GM19035 (cell line): ENCODE data around the gene ASB15.

Source experiments
- ATAC-seq: cut with Tn5 transposase; IDR thresholded peaks from one replicate; pipeline ENCODE4 v1.9.1; 2021; ENCODE audit not compliant: unreplicated experiment

ASB15 gene

DNA sequence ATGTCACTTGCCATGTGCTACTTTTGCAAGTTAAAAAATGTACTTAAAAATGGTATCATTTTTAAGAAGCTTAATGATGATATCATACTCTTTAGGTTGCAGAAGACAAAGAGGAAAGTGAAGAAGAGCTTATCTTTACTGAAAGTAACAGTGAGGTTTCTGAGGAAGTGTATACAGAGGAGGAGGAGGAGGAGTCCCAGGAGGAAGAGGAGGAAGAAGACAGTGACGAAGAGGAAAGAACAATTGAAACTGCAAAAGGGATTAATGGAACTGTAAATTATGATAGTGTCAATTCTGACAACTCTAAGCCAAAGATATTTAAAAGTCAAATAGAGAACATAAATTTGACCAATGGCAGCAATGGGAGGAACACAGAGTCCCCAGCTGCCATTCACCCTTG, 60.1 kb downstream of the ASB15 start:
- no peak for ATAC-seq

DNA sequence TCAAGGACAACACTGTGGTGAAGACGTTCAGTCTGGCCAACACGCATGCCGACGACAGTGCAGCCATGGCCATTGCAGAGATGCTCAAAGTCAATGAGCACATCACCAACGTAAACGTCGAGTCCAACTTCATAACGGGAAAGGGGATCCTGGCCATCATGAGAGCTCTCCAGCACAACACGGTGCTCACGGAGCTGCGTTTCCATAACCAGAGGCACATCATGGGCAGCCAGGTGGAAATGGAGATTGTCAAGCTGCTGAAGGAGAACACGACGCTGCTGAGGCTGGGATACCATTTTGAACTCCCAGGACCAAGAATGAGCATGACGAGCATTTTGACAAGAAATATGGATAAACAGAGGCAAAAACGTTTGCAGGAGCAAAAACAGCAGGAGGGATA, 60.7 kb downstream of the ASB15 start:
- ATAC-seq = no peak

DNA sequence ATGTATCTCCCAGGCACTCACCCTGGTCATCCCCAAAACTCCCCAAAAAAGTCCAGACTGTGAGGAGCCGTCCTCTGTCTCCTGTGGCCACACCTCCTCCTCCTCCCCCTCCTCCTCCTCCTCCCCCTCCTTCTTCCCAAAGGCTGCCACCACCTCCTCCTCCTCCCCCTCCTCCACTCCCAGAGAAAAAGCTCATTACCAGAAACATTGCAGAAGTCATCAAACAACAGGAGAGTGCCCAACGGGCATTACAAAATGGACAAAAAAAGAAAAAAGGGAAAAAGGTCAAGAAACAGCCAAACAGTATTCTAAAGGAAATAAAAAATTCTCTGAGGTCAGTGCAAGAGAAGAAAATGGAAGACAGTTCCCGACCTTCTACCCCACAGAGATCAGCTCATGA, 61.1 kb downstream of the ASB15 start:
- ATAC-seq = no peak

DNA sequence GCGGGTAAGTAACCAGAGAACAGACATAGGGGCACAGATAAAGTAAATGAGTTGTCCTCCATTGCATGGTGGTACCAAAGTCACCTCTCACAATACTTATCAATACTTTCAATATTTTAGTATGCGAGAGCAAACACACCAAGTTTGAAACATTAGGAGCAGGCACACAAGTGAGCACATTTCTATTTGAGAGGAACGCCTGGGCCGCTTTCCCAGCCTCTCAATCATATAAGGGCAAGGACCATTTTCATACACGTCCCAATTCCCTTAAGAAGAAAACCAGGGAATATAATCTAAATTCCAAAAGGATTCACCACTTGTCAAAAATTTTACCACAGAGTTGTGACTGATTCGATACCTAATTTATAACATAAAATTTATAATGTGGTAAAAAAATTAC, 61.6 kb downstream of the ASB15 start:
- no peak for ATAC-seq

DNA sequence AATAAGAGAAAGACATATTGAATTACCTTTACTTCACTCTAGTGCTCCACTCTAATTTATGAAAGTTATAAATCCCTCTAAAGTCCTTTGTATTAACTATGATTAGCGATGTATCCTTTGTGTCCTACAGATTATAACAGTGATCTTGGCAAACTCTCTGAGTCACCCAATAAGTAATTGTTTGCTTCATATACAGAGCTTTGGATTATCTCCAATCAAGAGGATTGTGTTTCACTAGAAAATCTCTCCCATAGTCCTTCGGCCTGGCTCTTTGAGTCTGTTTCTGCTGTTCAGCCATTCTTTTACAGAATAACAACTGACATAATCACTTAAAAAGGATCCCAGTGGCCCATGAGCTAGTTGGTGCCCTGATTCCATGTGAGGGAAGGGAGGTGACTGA, 63.5 kb downstream of the ASB15 start:
- no peak for ATAC-seq

DNA sequence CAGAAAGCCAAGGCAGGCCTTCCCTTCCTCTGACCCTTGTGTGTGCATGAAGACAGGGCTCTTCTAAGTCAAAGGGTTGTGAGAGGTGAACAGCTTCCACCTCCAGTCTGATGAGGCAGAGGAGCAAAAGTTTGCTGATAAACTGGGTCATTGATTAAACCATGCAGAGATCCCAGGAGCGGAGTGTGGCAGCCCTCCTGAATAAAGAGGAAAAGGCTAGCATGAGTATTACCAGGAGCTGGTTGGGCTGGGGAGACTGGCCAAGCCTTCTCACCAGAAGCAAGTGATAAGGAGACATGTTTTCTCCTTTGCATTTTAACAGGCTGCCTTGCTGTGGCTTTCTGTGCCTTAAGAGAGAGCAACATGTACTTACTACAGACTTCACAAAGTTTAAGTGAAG, 64.3 kb downstream of the ASB15 start:
- ATAC-seq = no peak

DNA sequence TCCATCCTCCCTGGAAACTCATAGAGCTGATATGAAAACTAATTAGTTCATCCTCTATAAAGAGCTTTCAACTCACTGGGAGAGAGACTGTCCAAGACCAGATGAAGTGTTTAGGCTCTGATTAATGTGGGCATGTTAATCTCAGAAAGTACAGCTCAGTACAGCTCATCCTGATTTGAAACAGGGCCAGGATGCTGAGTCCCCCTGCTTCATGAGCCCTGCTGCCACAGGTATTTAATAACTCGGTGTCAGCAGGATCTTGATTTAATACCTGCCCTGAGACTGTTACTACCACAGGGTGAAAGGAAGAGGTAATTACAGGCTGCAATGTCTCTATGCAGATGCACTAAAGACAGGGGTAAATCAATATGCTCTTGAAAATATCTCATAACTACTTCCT, 64.9 kb downstream of the ASB15 start:
- no peak for ATAC-seq

DNA sequence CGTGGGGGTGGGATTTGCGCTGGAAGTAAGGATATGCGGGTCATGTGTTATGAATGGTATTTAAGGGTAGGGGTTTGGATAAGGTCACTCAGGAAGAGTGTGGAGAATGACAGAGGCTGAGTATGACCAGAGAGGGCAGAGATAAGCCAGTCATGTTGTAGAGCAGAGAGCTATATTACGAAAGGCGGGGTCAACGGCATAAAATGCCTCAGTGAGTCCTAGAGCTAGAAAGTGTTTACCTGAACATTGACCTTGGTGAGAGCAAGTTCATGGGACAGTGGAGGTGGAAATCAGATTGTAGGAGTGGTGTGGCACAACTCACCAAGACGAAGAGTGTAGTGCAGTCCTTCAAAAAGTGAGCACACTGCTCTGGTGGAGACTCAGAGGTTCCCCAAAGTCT, 67.9 kb downstream of the ASB15 start:
- ATAC-seq = no peak

DNA sequence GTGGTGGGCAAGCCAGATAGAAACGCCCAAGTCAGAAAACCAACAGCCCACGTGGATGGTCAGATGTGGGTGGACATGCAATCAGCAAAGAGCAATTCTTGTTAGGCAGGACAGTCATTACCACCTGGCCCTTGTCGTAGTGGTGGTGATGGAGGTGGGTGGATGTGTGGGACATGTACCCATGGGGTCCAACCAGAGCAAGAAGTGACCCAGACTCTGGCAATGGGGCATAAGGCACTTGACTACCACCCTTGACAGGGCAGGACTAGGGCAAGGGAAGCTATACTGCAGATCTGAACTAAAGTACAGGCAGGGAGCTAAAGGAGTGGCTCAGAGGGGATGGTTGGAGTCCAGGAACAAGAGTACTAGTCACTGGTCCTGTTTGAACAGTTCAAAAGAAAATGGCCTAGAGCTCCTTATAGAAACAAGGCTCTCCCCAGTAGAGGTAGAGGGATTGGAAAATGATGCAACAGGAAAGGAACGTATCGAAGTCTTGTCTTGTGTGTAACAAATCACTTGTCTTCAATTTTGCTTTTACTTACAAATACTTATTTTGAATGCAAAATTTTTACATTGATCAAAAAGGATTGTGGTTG, 71.6 kb downstream of the ASB15 start:
- ATAC-seq = no peak

DNA sequence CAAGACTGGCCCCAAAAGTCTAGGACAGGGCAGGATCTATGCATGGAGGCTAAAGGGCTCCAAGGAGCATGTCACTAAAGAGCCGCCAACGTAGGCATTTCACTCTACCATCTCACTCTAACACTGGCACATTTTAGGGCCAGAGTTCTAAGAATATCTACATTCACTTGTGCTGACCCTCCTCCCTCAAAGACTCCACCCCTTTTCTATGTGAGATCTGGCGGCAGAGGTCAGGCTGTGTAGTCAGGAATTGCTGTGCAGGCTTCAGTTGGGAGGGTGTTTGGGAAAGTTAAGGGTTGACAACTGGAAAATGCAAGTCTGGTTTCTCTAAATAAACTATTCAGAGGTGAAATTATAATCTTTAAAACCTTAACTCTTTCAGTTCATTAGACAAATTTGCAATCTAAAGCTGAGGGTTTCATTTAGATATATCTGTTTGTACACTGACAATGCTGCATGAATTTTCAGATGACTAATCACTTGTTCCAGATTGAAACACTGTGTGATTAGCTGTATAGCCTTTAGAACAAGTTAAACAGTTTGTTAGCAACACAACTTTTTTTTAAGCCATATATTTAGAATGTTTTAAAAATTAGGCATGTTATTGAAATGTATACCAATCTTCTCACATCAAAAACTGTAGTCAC, 72.3 kb downstream of the ASB15 start:
- no peak for ATAC-seq

DNA sequence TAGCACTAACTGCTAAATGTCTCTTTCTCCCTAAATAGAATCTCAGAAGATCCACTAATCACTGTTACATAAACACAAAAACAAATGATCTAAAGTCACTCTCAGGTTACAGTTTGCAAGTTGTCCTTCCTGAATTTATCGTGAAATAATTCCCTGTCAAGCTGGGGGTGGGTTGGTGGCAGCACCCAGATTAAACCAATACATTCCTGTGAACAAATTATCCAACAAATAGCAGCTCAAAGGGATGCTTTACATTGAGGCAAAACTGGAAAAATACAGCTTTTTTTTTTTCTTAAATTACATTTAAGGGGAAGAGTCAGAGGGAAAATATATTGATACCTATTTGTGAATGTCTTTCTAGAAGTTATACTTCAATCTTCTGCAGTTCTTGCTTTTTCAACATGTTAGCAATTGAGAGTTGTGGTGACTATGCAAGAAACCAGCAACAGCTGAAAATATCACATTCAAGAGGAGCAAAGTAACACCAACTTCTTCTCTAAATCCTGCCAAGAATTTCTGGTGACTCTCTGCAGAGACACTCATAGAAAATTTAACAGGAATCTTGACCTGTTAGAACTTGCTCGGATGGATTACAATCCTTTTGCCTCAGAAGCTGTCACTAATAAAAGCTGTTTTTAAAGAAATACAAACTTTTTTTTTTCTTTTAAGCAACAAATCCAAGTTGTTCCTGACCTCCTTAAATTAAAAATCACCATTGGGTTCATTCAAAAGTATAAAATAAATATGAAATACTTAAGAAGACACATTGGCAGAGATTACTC, 73.0 kb downstream of the ASB15 start:
- ATAC-seq = no peak

DNA sequence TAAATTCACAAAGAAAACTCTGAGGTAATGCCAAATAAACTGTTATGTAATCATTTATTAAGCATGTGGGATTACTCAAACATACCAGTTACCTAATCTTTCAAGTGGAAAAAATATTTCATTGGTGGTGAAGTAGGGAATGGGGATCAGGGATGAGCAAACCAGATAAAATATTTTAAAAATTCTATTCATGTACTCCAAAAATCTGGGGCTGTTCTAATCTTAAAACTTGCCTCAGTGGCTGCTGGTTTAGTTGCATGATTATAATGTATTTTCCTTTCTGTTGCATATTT, 73.5 kb downstream of the ASB15 start:
- no peak for ATAC-seq

DNA sequence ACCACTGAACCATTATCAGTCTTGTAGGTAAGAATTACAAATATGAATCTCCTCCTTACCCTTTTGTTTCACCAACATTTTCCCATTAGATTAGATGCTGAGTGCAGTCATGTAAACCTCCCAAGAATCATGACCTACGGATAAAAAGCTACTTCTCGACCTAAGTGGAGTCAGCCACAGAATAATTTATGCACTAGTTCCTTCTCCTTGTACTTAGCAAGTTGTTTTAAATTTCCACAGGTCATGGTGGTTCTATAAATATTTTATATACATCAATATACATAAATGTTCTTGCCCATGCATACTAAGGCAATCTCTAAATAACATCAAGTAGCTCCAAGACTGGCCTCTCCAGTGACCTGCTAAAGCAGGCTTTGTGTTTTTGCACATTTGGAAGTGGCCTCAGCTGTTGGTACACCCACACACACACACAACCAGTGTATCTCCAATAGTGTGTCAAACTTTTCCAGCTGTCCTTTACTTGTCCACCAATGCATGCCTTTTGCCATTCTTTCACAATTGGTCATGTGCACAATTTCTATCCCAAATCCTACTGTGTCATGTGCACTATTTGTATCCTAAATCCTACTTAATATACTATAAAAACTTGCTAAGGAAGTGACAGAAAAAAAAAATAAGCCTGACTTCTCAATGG, 75.6 kb downstream of the ASB15 start:
- ATAC-seq = no peak

DNA sequence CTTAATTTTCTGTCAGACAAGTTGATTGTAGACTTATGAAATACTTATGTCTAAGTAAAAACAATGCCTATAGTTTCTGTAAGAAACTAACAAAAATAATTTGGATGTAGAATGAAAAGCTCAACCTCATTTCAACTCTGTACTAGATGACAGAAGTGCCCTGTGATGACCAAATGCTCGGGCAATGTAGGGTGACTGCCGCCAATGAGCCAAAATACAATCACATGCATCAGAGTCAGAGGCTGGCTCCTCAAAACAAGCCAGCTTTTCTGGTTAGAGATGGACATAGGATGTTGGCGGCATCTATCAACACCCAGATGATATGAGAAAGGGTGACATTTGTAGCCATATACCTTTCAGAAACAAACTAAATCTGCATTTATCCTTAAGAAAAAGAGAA, 78.0 kb downstream of the ASB15 start:
- no peak for ATAC-seq

DNA sequence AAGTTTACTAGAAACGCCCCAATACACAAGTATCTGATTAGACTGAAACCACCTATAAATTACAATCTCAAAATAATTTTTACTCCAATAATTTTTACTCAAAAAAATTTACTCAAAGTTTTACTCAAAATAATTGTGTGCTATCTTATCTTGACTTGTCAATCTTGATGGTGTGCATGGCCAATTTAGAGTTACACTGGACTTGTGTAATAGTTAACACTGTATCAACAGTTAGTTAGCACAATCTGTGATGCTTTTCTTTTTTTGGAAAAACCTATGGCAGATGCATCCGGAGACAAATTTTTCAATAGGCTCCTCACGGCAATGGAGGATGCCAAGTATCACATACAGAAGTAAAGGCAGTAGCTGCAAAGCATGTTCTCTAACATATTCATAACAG, 79.0 kb downstream of the ASB15 start:
- ATAC-seq = no peak

DNA sequence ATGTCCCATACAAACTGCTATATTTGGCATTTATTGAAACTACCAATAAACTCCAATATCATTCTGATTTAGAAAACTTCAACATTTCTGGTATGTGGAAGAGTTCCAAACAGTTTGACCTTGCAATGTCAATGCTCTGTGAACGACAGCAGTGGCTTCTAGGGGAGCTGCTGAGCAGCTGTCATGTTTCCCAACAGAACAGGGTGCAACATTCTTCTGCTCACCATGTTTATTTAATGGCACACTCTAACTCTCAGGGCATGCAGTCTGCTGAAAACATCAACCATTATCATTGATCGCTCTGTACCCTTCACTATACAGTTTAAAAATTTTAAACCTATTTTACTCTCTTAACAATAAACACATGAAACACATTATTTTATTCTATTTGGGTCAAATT, 79.9 kb downstream of the ASB15 start:
- no peak for ATAC-seq

DNA sequence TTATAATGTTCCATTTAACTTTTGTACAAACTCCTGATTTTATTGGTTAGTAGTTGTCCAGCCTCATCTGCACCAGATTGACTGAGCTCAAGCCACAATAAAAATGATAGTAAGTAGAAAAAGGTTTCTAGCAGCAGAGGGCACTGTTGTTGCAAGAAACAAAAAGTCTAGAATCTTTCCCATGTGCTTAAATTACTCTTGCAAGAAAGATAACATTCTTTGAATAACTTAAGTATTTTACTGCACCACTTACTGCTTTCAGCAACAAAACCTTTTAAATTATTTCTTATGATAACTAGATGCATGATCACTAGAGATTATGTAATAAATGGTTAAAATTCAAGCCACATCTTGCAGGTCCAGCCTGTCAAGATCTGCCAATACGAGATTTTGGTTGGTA, 81.1 kb downstream of the ASB15 start:
- ATAC-seq = peak; percentile 69

DNA sequence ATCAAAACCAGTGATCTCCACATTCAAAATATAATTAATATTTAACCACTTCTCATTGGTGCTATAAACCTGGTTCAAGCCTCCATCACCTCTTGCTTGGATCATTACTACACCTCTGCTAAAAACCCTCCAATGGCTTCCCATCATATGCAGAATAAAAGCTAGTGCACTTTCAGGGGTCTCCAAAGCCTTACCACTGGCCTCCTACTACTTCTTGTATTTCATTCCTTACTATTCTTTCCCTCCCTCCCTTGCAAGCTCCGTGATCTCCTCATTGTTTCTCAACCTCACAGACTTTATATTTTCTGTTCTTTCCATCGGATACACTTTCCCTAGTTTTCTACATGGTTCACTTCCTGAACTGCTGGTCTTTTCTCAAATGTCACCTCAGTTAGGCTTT, 85.5 kb downstream of the ASB15 start:
- no peak for ATAC-seq

DNA sequence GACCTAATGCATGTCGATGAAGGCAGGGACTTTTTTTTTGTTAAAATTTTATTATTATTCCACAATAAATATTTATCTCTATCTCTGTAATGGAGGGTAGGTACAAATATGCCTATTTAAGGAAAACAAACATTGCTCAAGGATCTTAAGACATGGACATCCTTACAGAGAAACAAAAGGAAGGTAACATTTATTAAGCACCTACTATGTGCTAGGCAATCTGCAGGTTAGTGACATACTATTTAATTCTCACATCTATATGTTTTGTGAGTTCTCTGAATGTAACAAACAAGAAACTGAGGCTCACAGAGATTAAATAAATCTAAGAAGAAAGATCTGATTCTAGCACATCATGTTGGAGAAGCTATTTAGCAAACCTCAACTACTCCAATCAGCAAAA, 86.1 kb downstream of the ASB15 start:
- ATAC-seq = no peak
